ENCODE data around the gene ADARB1.

Gene ADARB1

DNA sequence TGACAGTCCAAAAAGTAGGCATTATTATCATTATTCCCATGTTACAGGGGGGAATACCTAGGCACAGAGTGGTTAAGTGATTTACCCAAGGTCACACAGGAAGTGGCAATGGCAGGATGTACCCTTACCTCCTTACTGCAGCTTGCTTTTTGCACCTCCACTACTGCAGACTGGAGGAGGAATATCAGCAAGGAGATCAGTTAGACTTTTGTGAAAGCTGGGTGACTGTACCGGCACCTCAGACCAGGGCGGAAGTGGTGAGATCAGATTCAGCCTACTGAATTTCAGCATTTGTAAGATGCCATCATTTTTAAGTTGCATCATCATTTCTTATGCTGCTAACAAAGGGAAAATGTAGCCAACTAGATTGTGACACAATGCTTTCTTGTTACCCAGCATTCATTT lies 4.5 kb downstream of the ADARB1 start:
- H3K4me3 ChIP-seq (ENCODE audit: low read depth, low read length): no peak overlapping the region
- TF ChIP-seq, protein P1, sequence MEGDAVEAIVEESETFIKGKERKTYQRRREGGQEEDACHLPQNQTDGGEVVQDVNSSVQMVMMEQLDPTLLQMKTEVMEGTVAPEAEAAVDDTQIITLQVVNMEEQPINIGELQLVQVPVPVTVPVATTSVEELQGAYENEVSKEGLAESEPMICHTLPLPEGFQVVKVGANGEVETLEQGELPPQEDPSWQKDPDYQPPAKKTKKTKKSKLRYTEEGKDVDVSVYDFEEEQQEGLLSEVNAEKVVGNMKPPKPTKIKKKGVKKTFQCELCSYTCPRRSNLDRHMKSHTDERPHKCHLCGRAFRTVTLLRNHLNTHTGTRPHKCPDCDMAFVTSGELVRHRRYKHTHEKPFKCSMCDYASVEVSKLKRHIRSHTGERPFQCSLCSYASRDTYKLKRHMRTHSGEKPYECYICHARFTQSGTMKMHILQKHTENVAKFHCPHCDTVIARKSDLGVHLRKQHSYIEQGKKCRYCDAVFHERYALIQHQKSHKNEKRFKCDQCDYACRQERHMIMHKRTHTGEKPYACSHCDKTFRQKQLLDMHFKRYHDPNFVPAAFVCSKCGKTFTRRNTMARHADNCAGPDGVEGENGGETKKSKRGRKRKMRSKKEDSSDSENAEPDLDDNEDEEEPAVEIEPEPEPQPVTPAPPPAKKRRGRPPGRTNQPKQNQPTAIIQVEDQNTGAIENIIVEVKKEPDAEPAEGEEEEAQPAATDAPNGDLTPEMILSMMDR (IDR thresholded peaks at IDR 0.05; ENCODE audit: borderline replicate concordance, insufficient read depth, low read depth, low read length): no peak

DNA sequence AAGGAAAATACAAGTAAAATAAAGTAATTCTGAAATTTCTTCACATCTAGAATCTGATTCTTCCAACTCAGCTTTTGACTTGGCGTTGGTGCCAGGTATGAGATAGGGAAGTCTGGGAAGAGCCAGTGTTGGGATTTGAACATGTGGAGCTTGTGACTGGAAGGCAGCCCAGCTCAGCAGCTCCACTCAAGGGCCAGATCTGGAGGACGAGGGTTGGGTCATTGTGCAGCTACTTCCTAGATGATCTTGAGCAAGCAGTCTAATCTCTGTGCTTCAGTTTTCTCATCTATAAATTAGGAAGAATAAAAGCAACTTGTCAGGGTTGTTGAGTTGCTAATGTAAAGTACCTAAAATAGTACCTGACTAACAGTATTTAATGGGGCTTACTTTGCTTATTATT lies 5.0 kb downstream of the ADARB1 start:
- H3K4me3 ChIP-seq (ENCODE audit: low read depth, low read length): no peak overlapping the region
- TF ChIP-seq, protein P1 (IDR thresholded peaks at IDR 0.05; ENCODE audit: borderline replicate concordance, insufficient read depth, low read depth, low read length): no peak

DNA sequence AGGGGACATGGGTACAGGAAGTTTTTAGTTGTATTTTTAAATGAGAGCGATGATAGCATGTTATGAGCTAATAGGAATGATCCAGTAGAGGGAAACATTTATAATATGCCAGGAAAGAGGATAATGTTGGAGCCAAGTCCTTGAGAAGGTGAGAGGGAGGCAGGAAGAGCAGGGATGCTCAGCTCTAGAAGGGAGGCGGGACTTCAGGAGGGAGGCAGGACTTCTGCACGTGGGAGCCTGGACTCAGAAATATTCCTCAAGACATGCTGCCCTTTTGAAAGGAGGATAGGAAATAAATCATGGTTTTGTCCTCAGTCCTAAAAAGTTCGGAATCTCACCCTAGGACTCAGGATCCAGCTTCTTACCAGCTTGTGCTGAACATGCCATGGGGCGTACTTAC lies 5.9 kb downstream of the ADARB1 start:
- TF ChIP-seq, protein P1 (IDR thresholded peaks at IDR 0.05; ENCODE audit: borderline replicate concordance, insufficient read depth, low read depth, low read length): no peak
- no peak overlapping the region for H3K4me3 ChIP-seq (ENCODE audit: low read depth, low read length)

DNA sequence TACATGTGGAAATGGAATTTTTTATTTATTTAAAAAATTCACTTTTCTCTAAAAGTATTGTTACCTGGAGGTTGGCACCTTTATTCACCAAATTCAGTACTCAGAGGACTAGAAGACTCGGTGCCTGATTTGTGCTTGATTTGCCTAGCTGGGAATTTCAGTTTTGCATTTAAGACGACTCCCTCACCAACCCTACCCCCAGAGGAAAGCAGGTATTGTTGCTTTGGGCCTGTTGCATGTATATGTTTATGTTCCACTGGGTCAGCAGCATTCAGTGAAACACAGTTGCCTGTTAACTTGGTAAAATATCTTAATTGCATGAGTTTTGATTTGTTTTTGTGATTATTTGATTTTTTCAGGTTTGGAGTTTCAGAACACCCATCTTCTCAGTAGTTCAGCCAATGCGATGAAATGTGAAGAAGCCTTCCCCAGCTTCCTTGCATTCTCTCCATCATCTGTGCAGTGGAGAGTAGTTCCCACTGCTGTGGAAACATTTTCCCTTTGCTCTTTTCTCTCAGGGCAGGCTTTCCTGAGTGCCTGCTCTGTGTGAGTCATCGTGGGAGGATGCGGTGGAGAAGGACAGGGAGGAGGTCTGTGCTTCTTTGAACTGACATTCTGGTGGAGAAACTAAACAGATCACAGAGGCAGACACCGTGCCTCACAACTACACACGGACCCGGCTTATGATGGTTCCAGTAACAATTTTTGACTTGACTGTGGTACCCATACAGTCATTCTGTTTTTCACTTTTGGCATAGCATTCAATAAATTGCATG lies 6.4 kb downstream of the ADARB1 start:
- no peak overlapping the region for H3K4me3 ChIP-seq (ENCODE audit: low read depth, low read length)
- TF ChIP-seq, protein P1 (IDR thresholded peaks at IDR 0.05; ENCODE audit: borderline replicate concordance, insufficient read depth, low read depth, low read length): no peak

DNA sequence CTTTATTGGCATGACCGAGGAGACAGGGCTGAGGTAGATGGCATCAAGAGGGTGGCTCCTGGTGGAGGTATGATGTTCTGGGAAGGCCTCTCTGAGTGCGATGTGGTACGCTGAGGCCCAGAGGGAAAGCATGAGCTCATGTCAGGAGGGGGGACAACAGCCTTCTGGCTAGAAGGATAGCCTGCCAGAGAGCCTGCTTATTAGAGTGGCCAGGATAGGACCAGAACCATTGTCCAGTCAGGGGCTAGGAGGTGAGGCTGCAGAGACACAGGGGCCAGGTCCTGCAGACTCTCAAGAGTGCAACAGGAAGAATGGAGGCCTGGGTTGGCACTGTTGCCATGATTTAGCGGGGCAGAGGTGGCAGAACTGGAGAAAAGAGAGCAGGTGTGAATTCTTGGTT lies 7.3 kb downstream of the ADARB1 start:
- H3K4me3 ChIP-seq (ENCODE audit: low read depth, low read length): no peak overlapping the region
- TF ChIP-seq, protein P1 (IDR thresholded peaks at IDR 0.05; ENCODE audit: borderline replicate concordance, insufficient read depth, low read depth, low read length): no peak

DNA sequence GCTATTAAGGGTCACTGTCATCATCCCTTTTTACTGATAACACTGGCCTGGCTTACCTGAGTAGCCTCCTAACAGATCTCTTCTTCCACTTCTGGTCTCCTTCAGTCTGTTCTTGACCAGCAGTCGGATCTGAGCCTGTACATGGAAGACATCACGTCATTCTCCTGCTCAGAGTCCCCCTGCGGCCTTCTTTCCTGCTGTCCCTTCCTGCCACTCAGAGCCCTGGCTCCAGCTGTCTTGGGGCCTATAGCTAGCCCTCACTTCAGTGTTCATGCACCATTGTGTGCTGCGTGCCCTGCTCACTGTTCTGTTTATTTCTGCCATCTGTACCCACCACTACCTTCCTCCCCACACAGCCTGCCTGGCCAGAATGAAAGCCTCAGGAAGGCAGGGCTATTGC lies 8.4 kb downstream of the ADARB1 start:
- TF ChIP-seq, protein P1 (IDR thresholded peaks at IDR 0.05; ENCODE audit: borderline replicate concordance, insufficient read depth, low read depth, low read length): no peak
- H3K4me3 ChIP-seq (ENCODE audit: low read depth, low read length): no peak overlapping the region

DNA sequence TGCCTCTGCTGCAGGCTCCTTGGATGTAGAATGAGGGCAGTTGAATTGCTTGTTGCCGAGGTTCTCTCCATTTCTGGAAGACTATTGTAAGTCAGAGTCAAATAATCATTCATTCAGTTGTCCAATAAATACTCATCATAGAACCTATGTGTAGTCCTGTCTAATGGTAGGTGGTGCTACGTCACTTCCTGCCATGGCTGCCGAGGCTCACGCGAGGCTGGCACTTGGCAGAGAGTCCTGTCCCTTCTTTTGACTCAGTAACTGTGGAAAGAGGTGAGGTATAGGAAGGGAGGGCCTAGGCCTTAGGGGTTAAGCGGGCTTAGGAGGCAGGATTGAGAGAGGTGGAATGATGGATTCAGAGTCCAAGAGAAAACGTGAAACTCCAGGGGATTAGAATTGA lies 9.7 kb downstream of the ADARB1 start:
- H3K4me3 ChIP-seq (ENCODE audit: low read depth, low read length): no peak overlapping the region
- TF ChIP-seq, protein P1 (IDR thresholded peaks at IDR 0.05; ENCODE audit: borderline replicate concordance, insufficient read depth, low read depth, low read length): no peak

All from GM12875 (cell line).